Brain microvascular endothelial cell (primary cell): Measurements from ENCODE around the gene UNKL.

Experiments used
- DNase-seq: peaks from one replicate; pipeline ENCODE4 v3.0.0-alpha.2; 2020
- H3K27ac ChIP-seq: fragments of 250-450 bp; sonication (Bioruptor Pico); 2 replicates; pipeline ENCODE4 v1.5.1; 2020; ENCODE audit warnings: mild to moderate bottlenecking, moderate library complexity
- H3K27me3 ChIP-seq: fragments of 250-450 bp; sonication (Bioruptor Pico); replicated peaks from 2 replicates; pipeline ENCODE4 v1.5.1; 2020; ENCODE audit warnings: mild to moderate bottlenecking
- H3K36me3 ChIP-seq: fragments of 250-450 bp; sonication (Bioruptor Pico); replicated peaks from 2 replicates; pipeline ENCODE4 v1.5.1; 2020; ENCODE audit warnings: mild to moderate bottlenecking
- H3K4me3 ChIP-seq: 2 replicates; pipeline ENCODE4 v1.5.1; 2011; ENCODE audit warnings: low read depth, mild to moderate bottlenecking, control low read depth, low read length, moderate library complexity
- CTCF ChIP-seq: IDR thresholded peaks from 2 replicates; pipeline ENCODE4 v1.5.1; 2011; ENCODE audit warnings: low read depth, mild to moderate bottlenecking, moderate library complexity, low read length, control low read depth, inconsistent platforms; ENCODE audit errors: missing control alignments
- in situ Hi-C: cut with HindIII; loops from 2 replicates; pipeline ENCODE4 v1.10.0; 2017; ENCODE audit warnings: low sequenced_read_pairs, low pct_ligation_motif_present

UNKL gene

DNA sequence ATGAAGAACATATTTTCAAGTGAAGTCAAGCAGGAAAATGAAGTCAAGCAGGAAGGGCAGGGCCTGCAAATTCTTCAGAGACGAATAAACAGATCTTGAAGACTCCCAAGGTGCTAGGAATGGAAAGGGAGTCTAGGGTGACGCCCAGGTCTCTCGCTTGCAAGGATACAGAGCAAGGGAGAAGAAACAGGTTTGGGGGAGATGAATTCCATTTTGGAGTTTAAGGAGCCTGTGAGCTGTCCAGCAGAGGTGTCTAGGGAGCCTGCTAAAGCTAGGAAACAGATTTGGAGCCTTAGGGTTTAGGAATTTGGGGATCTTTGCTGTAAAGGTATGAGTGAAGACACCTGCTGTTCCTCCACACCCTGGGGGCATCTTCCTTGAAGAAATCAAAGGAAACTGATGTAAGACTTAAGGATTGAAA, 2.0 kb upstream of the UNKL start:
- in situ Hi-C loops: no loop called here
- H3K27ac ChIP-seq: no peak overlapping the region
- TF ChIP-seq CTCF: no peak
- H3K4me3 ChIP-seq: no peak overlapping the region
- no peak for DNase-seq
- no peaks in the 10 kb centered on the region for H3K27me3 ChIP-seq
- peaks cover 2% of the 10 kb centered on the region for H3K36me3 ChIP-seq

DNA sequence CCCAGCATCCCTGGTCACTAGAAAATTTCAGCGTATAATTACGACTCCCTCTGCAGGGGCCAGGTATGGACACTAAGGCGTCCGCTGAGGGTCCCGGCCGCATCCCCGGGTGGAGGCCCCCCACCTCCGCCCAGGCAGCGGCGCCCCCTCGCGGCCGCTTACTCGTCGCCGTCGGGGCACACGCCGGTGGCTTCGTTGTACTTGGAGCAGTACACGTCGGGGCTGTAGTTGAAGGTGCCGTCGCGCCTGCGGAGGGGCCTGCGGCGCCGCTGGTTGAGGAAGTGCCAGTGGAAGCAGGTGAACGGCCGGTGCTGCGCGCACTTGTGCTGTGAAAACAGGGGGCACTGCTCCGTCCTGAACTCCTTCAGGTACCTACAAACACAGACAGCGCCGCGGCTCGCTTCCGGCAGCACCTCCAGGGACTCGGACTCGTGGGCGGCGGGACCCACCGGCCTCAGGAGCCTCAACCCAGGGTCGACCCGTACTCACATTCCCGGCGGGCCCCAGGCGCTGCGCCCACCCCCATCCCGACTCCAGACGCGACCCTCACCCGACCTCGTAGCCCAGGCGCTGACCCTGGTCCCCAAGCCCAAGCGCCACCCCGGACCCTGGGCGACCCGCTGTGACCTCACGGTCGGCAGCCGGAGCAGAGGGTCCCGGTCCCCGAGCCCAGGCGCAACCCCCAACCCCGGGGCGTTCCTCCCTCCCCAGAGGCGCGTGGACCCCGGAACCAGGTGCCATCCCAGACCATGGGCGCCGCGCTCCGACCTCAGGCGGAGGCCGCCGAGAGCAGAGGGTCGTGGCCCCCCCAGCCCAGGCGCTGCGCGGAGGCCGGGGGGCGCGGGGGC, 596 bp downstream of the UNKL start:
- DNase-seq: peak; percentile 27
- in situ Hi-C loops: no loop called here
- TF ChIP-seq CTCF: peak; percentile 63
- H3K36me3 ChIP-seq: peaks cover 2% of the 10 kb centered on the region
- H3K4me3 ChIP-seq: peak overlapping the region; percentile 76
- no peaks in the 10 kb centered on the region for H3K27me3 ChIP-seq
- H3K27ac ChIP-seq: no peak overlapping the region

DNA sequence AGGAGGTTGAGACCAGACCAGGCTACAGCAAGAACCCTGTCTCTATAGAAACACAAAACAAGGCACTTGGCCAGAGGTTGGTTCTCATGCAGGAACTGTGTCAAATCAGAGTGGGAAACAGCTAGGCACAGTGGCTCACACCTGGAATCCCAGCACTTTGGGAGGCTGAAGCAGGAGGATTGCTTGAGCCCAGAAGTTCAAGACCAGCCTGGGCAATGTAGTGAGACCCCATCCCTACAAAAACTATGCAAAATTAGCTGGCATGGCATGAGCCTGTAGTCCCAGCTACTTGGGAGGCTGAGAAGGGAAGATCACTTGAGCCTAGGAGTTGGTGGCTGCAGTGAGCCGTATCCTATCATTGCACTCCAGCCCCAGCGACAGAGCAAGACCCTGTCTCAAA, 1.7 kb downstream of the UNKL start:
- in situ Hi-C loops: no loop called here
- Histone ChIP-seq H3K27ac (no peak overlapping the region), H3K4me3 (no peak overlapping the region), H3K36me3 (peaks cover 2% of the 10 kb centered on the region), H3K27me3 (no peaks in the 10 kb centered on the region)
- DNase-seq: no peak
- TF ChIP-seq CTCF: no peak

GRCh38 chr16:1408171-1408837, 6.2 kb downstream of the UNKL start:
- H3K27me3 ChIP-seq: no peaks in the 10 kb centered on the region
- peak overlapping the region; percentile 64 for H3K4me3 ChIP-seq
- DNase-seq: peak; percentile 84
- H3K36me3 ChIP-seq: peaks cover 2% of the 10 kb centered on the region
- in situ Hi-C loops: no loop called here
- H3K27ac ChIP-seq: no peak overlapping the region
- TF ChIP-seq CTCF: no peak

- Histone ChIP-seq H3K36me3 (peaks cover under 1% of the 10 kb centered on the region), H3K27ac (no peak overlapping the region), H3K27me3 (no peaks in the 10 kb centered on the region), H3K4me3 (peak overlapping the region; percentile 64)
- no peak for TF ChIP-seq CTCF
- in situ Hi-C loops: no loop called here
- no peak for DNase-seq
These were observed 6.8 kb downstream of the UNKL start for GRCh38 chr16:1407753-1408152.

DNA sequence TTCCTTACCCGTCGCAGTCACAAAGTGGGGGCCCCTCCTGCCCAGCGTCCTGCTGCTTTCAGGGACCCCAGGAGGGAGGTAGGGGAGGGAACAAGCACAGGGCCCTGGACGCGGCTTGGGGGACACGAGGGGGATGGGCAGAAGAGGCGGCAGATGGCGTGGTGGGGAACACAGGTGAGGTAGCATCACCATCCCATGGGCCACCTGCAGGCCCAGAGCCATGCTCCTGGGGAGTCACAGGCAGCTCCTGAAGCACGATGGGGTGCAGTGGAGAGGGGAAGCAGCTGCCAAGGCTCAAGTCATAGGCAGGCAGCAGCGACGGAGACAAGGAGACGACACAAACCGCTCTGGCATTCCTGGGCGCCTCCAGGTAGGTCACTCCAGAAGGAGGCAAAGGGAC, 10.8 kb downstream of the UNKL start:
- H3K27ac ChIP-seq: no peak overlapping the region
- H3K36me3 ChIP-seq: no peaks in the 10 kb centered on the region
- H3K27me3 ChIP-seq: no peaks in the 10 kb centered on the region
- H3K4me3 ChIP-seq: no peak overlapping the region
- in situ Hi-C loops: no loop called here
- TF ChIP-seq CTCF: no peak
- no peak for DNase-seq
